ENCODE measurements around the gene CARD19.

CARD19 gene, protein sequence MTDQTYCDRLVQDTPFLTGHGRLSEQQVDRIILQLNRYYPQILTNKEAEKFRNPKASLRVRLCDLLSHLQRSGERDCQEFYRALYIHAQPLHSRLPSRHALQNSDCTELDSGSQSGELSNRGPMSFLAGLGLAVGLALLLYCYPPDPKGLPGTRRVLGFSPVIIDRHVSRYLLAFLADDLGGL

DNA sequence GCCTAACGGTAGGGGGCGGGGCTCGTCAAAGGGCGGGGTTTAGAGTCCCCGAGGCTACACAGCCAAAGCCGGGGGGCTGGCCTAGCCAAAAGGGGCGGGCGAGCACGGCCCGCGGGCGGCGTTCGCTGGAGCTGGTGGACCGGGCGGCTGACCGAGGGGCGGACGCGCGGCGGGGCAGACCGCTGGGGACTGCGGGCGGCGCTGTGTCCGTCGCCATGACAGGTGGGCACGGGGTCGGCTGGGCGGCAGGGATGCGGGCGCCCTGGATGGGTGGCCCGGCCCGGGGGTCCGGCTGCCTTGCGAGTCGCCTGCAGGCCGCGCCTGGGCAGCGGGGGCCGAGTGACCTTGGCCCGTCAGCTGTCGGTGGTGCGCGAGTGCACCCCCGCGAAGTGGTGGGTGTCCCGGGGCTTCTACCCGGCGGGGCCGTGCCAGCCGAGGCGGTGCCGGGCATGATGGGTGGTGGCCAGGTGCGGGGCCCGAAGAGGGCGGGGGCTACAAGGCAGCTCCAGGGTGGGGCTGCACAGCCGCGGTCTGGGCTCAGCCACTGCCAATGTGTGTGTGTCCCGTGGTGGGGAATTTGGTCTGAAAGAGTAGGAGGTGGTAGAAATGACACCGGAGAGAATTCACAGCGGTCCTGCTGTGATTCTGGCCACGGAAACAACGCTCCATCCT lies at the start of gene CARD19:
Gene CARD19, plus strand, starts transcription at position 87 of the 672 bp plus-strand sequence. Its CDS starts 129 bp downstream, at position 216.
- peak in 1 of 2 experiments; percentile 72 for DNase-seq

DNA sequence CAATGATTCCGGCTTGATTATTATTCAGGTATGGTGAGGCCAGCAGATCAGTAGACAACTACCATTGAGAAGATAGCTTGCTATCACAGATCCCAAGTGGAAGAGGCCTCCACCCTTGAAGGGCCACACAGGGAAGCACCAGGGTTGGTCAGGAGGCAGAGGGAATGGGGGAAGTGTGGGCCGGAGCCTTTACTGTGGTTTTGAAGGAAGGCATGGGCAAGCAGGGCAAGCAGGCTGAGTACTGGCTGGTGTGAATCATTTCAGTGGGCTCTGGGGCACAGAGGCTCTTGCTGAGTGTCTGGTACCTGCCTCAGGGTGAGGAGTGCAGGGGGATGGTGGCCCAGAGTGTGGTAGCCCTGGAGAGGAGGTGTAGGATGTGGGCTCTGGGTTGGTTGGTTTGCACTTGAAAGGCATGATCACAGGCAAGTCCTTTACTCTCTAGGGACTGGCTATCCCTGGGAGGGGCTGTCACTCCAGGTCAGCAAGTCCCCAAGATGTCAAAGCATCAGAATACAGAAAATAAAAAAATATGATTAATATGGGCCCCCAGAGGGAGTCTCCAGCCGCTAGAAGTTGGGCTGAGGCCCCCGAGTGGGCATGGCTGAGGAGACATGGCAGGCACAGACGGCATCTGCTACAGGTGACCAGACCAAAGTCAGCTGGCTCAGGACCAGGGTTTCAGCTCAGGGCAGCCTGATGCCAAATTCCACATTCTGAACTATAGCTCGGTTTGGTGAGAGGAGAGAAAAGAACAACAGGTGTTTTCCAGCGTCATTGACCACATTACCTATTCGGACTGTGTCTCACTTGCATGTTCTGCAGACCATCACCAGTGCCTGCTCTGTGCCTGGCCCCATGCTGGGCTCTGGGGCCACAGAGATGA lies 47.2 kb upstream of the CARD19 start:
- no peak for DNase-seq

DNA sequence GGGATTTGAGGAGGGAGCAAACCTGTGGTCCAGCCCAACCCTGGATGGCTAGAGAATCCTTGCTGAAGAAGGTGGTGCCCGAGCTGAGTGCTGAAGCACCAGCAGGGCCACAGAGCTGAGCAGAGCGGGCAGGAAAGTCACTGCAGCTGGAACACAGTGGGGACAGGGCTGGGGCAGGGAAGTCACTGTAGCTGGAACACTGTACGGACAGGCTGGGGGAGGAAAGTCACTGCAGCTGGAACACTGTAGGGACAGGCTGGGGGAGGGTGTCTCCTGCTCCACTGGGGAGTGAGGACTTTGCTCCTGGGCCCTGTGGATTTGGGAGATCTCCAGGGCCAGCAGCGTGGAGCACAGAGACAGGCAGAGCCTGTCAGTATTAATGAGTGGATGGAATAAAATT lies 46.5 kb upstream of the CARD19 start:
- no peak for DNase-seq

DNA sequence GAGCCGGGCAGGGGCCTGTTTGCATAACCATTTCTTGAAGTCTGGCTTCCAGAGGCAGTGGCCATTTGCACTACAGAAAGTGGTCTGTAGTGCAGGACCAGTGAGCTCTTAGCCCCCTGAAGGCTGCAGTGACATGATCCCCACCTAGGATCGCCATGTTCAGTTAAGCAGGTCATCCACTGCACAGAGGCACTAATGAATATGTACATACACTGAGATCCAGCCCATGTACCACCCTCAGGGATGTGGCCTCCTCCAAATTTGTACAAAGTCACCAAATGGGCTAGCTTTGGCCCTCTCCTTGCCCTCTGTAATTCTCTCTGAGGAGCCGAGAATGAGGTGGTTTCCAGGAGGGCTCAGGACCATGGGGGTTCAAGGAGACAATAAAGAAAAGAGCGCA lies 45.8 kb upstream of the CARD19 start:
- no peak for DNase-seq

DNA sequence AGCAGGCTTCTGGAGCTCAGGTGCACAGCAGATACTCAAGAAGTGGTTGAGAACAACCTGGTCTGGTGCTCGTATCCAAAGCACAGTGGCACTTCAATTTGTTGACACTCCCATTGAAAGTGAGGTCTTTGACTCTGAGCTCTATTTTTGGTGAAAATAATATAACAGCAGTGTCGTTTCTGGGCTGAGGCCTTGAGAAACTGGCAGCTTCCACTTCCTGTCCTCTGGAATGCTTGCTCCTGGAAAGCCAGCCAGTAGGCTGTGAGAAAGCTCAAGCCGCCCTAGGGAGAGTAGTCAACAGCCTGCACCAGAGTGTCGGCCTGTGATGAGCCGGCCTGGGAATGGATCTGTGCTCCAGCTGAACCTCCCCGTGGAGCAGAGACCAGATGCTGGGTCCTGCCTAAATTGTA lies 44.3 kb upstream of the CARD19 start:
- no peak for DNase-seq

DNA sequence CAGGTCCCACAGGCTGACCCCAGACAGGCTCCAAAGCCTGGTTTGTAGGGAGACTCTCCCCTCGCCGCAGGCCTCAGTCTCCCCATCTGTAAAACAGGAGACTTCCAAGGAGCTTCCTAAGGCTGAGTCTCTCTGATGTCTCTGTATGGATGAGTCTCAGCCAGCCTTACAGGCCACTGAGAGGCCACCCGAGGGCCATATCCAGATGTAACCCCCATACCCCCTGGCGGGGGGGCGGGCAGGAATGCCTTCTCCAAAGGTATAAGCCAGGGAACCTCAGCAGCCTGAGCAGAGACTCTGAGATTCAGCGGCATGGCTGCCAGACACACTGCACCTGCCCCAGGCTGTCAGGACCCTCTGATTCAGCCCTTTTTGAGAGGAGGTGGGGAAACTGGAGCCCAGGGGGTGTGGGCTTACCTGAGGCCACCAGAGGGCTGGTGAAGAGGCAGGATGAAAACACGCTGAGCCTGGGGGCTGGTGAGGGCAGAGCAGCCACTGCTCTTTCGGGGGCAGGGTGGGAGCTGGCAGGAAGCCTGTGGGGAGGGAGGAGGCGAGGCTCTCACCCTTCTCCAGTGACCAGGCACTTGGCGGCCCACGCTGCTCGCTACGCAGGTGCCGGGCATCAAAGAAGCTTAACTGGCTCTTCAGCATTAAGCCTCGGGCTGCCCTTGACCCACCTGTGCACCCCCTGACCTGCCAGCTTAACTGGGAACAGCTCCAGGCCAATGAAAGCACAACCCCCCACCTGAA lies 43.1 kb upstream of the CARD19 start:
- DNase-seq: no peak

DNA sequence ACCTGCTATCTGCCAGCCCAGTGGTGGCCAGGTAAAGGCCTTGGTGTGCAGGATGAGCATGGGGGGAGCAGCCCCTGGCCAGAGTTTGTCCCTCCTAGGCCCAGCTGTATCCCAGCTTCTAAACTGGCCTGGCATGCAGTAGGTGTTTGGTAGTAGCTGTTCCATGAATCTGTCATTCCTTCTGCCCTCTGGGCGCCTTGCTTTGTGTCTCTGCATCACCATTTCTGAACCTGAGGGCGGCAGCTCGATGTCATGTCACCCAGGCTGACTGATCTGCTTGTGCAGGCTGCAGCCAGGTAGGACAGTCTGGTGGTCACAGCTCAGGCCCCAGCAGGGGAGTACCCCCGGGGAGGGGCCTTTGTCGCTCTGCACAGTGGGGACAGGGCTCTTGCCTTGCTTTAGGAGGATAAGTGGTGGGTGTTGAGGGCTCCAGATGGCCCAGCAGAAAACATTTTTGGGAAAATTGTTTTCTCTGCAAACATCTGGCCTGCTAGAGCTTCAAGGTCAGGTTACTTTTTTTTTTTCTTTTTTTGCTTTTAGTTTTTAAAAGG lies 42.2 kb upstream of the CARD19 start:
- DNase-seq: no peak

DNA sequence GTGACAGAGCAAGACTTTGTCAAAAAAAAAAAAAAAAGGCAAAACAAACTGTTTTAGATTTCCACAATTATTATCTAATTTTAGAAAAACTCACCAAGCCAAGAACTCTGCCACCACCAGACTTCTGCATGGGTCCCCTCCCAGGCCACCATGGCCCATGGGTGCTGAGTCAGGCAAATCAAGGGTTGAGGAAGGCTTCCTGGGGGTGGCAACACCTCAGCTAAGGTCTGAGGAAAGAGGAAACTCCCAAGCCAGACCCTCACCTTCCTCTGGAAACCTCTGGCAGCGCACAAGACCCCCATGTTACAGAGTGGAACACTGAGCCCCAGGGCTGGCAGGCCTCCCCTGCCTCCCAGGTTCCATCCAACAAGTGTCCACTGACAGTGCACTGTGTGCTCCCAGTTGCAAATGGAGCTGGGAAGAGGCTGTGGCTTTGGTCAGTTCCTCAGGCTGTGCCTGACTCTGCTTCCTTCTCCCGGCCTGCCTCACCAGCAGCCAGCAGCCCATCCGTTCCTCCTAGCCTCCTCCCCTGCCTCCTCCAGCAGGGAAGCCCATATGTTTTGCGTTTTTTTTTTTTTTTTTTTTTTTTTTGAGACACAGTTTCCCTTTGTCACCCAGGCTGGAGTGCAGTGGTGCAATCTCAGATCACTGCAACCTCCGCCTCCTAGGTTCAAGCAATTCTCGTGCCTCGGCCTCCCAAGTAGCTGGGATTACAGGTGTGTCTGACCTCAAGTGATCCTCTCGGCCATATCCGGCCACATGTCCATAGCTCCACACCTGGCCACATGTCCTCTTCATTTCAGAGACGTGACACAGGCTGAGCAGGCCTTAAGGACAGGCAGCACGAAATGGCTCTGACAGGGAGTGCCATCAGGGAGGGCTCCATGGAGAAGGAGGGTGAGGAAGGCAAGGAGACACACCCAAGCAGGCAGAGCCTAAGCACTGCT lies 41.0 kb upstream of the CARD19 start:
- DNase-seq: no peak

DNA sequence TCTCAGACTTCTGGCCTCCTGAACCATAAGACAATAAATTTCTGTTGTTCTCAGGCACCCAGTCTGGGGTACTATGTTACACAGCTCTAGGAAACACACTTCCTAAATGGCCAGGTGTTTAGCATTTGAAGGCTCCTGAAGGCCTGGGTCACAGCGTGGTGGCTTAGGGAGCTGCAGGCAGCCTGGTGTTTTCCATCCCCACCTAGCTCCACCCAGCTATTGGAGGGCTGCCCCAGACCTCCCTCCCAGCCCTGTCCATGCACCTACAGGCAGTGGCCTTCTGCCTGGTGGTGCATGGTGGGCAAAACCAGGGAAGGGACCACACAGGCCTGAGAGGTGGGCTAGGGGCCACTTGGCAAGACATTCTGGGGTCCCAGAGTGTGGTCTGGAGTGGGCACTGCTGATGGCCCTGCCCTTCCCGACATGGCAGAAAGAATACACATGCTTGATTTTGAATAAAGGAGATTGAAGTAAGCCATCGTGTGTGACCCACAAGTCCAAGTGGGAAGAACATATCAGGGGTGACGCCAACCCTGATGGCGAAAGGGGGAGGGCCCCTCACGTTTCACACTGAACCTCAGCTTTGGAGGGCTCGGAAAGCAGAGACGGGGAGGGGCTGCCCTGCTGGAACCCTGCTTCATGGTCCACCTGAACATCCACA lies 38.8 kb upstream of the CARD19 start:
- no peak for DNase-seq

DNA sequence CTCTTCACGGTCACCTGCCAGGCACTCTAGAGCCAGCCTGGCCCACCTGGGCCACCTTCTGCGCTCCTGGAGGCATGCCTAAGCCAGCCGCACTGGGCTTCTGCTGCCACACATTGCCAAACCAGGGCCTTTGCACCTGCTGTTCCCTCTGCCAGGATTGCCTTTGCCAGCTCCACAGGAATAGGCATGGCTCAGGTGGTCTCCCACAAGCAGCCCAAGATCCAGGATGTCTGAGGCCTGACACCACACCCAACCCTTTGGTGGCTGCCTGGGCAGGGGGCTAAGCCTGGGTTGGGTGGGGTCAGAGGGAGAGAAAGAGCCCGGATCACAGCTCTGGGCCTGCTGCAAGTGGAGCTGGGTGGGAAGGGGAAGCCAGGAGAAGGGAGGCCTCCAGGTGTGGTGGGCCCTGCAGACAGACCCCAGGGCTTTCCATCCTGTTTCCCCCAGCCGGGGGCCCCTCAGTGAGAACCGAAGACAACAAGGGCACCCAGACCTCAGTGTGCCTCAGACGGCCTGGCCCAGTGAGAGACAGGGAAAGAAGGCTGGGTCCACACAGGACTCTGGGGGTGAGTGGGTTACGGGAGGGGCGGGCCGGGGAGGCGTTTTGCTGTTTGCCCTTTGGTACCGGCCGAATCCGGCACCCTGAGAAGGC lies 38.2 kb upstream of the CARD19 start:
- no peak for DNase-seq

DNA sequence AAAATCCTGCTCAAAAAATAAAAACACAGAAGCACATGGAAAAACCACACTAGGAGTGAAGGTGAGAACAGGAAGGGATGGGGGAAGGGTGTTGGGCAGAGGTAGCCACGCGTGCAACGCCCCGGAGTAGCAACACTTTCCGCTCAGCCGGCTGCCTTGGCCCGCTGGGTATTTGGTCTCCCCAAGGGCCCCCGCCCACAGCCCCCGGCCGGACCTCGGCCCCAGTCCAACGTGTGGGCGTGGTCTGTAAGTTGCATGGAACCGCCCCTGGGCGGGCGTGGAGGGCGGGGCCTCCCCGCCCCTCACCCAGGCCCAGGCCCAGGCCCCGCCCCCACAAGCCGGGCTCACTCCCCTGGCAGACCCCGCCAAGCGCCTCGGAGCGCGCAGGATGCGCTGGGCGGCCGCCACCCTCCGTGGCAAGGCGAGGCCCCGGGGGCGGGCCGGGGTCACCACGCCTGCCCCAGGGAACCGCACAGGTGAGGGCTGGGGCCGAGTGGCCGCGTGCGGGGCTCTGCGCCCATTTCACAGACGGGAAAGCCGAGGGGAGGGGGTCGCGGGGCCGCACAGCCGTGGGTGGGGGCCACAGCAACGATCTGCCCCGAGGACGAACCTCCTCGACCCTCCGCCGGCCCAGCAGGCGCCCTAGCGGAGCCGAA lies 37.5 kb upstream of the CARD19 start, which contains the start of gene SUSD3:
Gene SUSD3, plus strand, starts transcription at position 347 of the 656 bp plus-strand sequence. Its CDS starts 42 bp downstream, at position 389.
- peak; percentile 81 to 86 for DNase-seq

DNA sequence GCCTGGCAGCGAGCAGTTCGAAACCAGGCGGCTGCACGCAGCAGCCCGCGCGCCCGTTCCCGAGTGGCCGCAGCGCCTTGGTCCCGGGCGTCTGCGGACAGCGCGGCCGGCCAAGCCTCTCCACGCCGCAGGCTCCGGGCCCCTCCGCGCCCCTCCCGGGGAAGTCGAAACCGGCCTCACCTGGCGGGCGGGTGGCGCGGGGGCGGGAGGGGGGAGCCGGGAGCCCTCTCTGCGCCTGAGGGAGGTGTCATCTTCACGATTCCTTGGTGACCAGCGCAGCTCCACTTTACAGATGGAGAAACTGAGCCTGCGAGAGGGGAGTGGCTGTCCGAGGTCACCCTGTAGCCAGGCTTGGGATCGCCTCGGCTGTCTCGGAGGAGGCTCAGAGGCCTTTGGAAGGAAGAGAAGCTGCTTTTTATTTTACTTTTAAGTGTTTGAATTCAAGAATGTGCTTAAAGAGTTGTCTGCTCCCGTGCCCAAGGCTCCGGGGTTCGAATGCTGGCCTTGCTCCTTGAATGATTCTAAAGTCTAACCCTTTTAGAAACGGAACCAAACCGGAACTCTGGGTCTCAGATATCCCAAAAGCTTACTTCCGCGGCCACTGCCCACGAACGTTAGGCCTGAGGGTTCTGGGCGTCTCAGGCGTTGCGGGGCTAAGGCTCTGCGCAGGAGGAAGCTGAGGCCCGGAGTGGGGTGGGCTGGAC lies 36.9 kb upstream of the CARD19 start:
- peak; percentile 60 to 61 for DNase-seq

DNA sequence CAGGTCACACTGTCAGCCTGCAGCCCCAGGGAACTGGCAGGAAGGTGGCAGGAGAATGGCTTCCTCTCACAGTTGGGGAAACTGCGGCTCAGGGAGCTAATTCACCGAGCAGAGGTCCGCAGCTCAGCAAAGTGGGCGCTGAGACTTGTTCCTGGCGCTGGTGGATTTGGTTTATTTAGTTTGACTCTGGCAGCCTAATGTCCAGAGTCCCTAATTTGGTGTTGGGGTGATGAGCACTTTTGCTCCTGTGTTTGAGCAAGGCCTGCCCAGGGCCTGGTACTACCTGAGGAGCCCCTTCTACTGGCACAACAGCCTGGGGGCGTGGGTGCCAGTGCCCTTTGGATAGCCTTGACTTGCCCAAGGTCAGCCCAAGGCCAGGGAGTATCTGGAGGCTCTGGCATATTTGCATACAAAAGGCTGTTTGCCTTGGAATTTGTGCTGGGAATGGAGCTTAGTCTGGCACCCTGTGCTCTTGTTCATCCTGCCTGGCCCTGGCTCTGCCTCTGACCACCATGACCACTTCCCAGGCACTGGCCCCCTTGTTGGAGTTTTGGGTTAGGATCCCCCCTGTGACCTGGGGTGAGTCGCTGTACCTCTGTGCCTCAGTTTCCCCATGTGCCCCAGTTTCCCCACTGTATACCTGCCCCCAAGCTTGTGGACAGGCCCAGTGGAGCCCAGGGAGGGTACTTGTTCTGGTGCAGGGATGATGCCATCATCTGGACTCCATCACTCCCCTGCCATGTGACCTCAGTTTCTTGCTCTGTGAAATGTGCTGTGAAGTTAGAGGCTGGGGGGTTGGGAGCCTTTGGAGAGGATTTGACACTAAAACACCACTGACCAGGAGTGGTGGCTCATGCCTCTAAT lies 36.1 kb upstream of the CARD19 start:
- DNase-seq: no peak

DNA sequence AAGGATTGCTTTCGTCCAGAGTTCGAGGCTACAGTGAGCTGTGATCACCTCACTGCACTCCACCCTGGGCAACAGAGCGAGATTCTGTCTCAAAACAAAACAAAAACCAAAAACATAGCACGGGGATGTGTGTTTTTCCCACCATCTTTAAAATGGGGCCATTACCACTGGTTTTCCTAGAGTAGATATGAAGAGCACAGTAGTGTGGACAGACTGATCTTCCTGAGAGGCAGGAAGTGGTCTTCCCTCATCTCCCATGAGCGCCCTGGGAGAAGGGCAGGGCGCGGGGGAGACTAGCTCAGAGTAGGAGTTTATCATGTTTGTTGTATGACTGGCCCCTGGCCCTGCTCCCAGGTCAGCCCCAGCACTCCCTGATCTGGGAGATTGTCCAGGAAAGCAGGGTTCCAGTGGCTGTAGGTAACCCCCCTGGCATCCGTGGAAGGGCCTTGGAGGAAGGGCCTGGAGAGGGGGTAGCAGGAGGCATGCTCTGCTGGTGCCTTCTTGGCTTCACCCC lies 35.2 kb upstream of the CARD19 start:
- DNase-seq: no peak

DNA sequence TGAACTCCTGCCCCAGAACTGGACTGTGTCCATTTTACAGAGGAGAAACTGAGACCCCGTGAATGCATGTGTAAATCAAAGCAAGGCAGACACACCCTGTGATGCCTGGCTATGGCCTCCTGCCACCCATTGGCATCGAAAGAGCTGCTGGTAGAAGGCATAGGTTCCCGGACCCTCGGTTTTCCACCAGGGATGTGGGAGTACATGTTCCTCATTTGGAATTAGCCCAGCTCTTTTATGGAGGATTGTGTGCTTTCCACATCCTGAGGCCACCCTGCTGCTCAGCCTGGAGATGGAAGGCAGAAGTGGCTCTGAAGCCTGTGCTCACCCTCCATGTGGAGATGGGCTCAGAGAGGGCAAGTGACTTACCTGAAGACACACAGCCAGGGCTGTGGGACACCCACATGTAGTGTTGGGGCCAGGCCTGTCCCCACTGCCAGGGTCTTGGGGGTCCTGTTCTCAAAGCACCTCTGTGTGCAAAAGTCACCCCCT lies 34.7 kb upstream of the CARD19 start:
- no peak for DNase-seq

DNA sequence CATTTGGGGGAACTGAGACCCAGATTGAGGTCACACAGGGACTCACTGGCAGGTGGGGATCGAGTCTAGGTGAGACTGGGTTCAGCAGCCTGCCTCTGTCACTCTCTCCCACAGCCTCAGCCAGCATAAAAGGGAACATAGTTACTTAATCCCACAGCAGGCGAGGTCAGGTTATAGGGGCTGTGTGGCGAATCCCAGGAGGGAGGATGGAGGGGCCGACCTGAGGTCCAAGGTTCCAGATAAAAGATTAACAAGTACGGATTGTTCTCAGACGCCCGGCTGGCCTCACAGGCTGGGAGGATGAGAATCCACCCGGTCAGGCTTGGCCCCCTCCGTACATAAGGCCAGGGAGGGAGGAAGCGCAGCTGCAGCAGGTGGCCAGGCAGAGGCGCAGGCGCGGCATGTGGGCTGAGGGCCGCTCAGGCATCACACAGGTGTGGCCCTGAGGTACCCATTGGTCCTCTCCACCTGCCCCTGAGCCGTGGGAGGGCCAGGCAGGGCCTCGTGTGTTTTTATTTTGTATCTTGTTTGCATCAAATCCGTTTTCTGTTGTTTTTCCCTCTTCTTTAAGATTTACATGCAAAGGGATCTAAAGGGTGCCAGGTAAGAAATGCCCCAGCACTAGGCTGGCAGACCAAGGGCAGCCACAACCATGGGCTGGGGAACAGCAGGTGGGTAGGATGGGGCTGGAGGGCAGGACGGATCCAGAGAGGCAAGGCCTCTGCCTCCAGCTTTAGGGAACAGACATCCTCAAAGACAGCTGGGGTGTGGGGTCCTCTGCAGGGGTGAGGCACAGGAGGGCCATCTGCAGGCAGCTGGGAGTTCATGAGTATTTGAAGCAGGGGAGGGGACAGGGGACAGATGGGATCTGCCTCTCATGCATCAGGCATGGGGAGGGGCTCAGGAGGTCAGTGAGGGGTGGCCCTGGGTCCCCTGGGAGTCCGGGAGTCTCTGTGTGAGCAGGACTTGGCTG lies 33.9 kb upstream of the CARD19 start:
- peak; percentile 50 to 61 for DNase-seq
